KBM-7 (cell line): ENCODE measurements around the gene RIPOR3.
"Not testable (repeated sequence)": the region's sequence is repeated elsewhere in the genome, so short reads cannot be mapped to it uniquely, and the experiment has no call there.

Source experiments
- DNase-seq: peaks from one replicate; pipeline ENCODE4 v3.0.0-alpha.2; 2015
- in situ Hi-C: fragments of 300-500 bp; cut with MboI; formaldehyde crosslinking; loops from 2 replicates; pipeline ENCODE4 v1.14.3; 2020; ENCODE audit warnings: low sequenced_read_pairs, low pct_unique_long_range_greater_than_20kb, mixed read lengths

The RIPOR3 gene

GRCh38 chr20:50551288-50551687 lies 140.1 kb downstream of the RIPOR3 start:
- DNase-seq = no peak
- in situ Hi-C loops = no loop called here

GRCh38 chr20:50550531-50550930 lies 140.8 kb downstream of the RIPOR3 start:
- no peak for DNase-seq
- in situ Hi-C loops = no loop called here

- DNase-seq = no peak
- in situ Hi-C loops = no loop called here
These were observed 142.9 kb downstream of the RIPOR3 start for GRCh38 chr20:50548396-50548795.

DNA sequence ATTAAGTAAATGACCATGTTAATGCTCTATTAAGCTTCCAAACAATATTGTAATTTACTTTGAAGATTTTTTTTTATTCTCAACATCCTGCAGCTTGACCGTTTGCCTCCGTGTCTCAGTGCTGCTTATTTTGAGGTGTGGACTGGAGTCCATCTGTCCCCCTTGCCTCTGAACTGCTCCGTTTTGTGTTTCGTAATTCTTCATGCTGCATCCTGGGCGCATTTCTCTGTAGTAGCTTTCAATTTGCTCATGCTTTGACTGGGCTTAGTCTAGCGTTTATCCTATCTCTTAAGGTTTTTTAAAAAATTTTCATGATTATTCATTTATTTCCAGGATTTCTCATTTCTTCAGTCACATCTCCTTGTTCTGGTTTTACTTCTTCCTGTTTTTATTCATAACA lies 143.4 kb downstream of the RIPOR3 start:
- no peak for DNase-seq
- in situ Hi-C loops = no loop called here

DNA sequence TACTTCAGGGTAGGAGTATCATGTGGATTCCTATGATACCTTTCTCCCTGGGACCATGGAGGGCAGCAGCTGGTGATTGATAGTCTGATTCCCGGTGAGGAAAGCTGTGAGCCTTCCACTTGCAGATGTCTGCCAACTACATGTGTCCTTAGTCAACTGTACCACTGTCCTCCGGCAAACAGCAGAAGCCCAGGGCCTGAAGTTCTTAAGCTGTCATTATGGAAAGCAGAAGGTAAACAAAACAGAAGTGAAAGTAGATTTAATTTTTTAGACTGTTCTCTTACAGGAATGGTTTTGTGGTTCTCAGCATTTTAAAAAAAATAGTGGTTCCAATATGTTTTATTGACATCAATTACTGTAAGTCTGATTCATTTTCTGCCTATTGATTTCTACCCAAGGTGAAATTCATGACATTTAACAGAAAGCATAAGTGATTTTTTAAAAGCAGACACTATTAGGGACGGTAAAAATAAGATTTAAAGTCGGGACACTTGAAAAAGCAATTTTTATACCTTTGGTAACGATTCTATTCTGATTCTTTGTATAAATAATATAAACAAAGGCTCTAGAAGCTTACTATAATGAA lies 144.5 kb downstream of the RIPOR3 start:
- in situ Hi-C loops = no loop called here
- DNase-seq = no peak

DNA sequence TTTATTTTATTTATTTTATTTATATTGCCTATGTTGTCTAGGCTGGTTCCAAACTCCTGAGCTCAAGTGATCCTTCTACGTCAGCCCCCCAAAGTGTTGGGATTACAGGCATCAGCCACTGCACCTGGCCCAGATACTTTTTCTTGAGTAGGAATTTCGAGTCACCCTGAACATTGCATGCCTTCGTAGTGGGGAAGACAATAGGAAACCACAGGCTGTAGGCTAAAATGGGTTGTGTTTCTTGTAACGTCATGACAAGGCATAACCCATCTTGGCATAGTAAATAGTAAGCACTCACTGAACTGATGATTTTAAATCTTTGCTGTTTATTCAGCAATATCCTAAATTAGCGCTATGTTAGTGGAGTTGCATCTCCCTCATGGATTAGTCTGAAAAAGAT lies 146.2 kb downstream of the RIPOR3 start:
- in situ Hi-C loops = no loop called here
- no peak for DNase-seq

DNA sequence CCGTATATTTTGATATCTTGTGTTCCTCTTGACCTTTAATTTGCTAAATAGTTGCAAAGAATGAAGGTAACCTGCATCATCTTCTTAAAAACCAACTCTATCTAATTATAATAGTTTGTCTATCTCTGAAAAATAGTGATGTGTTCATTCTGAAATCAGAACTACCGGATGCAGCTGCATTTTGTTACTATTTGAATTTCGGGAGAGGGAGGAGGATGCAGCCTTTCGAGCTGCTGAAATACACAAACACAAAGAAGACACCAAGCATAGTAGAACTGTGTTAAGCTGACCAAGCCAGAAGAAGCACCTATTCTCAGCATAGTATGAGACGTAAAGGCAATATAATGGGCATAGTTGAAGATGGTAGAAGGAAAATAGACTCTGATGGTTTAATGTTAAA lies 148.0 kb downstream of the RIPOR3 start:
- in situ Hi-C loops = no loop called here
- DNase-seq = no peak

DNA sequence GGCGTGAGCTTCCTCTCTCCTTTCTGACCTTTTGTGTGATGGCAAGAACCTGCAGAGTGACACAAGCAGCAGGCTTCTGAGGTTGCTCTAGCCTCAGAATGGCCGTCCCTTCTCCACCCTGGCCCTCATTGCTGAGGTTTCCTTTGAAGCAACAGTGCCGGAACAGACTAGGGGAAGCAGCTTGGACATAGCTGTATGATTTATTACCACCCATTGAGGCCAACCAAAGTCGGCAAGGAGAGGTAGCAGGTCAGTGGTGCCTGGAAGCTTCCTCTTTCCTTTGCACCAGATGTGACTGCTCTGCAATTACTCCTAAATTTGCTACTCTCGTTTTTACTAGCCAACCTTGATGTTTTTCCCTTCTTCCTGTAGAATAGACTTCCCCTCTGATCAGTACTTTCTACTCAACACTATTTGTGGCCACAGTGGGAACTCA lies 149.7 kb downstream of the RIPOR3 start:
- in situ Hi-C loops = no loop called here
- peak; percentile 96 for DNase-seq

GRCh38 chr20:50540620-50541605 lies 150.4 kb downstream of the RIPOR3 start:
- in situ Hi-C loops = no loop called here
- DNase-seq = no peak

DNA sequence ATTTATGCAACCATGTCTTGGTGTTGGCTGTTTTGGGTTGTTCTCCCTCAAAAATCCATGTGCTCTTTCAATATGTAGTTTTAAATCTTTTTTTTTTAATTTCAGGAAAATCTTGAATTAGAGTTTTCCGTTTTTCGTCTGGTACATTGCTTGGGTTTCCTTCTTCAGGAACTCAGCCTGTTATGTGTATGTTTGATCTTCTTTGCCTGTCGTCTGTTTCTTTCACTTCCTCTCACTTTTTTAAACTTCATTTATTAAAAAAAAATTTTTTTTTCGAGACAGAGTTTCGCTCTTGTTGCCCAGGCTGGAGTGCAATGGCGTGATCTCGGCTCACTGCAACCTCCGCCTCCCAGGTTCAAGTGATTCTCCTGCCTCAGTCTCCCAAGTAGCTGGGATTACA lies 151.5 kb downstream of the RIPOR3 start:
- DNase-seq, in situ Hi-C loops: not testable (repeated sequence)

DNA sequence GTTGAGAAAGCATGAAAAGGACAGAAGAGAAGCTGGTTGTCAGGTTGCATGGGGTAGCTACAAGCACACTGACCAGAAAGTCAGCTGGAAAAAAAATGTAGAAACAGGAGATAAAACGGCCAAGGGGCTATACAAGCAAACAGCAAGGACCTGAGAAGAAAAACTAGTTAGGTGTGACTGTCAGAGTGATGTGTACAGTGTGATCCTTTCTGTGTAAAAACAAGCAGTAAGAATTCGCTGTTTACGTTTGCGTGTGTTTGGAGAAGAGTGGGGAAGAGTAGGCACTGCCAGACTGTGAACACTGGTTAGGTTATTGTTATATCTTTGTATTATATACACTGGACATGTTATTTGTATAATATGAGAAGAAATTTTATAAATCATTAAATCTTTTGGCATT lies 153.1 kb downstream of the RIPOR3 start:
- in situ Hi-C loops = no loop called here
- DNase-seq = no peak

DNA sequence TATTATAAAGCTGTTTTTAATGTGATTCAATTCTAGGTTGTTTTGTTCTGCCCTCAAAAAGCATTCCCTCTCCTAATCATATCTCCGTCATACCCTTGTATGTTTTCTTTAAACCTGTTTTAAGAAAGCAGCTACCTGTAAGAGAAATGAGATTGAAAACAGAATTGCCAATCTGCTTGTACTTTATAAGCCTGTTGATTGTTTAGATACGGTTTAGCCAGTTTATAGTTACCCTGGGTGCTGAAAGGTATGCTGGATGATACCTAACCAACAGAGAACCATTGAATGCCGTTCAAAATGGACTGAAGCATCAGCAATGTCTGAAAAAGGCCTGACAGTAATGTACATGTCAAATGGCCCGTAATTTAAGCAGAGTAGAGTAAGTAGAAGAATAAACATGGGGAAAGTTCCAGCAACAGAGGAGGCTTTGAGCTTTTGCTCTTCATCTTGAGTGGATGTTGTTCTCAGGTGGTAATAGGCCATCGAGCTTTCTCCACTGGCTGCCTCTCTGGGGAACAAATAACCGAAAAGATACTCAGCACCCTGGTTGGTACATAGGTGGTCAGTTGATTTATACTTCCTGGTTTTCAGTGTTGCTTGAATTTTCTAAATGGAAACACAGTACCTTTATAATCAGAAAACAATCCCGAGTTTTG lies 153.7 kb downstream of the RIPOR3 start:
- DNase-seq = no peak
- in situ Hi-C loops = no loop called here

GRCh38 chr20:50536333-50536732 lies 155.0 kb downstream of the RIPOR3 start:
- DNase-seq = no peak
- in situ Hi-C loops = no loop called here
